Endodermal cell (in vitro differentiated cells): ENCODE data around the gene CYP27B1. TPM values are rescaled to one million over a fixed set of nuclear protein-coding genes. Genes with fewer than 3 reads are reported as not detected.

Experiments used
- DNase-seq: peaks from one replicate; pipeline ENCODE4 v3.0.0-alpha.2; 2017
- H3K27ac ChIP-seq: 2 replicates; pipeline ENCODE4 v1.5.1; 2013; ENCODE audit warnings: mild to moderate bottlenecking, low read depth, low read length, moderate library complexity
- H3K27me3 ChIP-seq: 2 replicates; pipeline ENCODE4 v1.6.1; 2013; ENCODE audit warnings: mild to moderate bottlenecking, low read length, moderate library complexity; ENCODE audit not compliant: insufficient read depth, control insufficient read depth, poor library complexity, severe bottlenecking
- H3K36me3 ChIP-seq: 2 replicates; pipeline ENCODE4 v1.7.0; 2013; ENCODE audit warnings: mild to moderate bottlenecking, low read length, moderate library complexity; ENCODE audit not compliant: control insufficient read depth, insufficient read depth
- H3K4me1 ChIP-seq: one replicate; pipeline ENCODE4 v1.7.0; 2013; ENCODE audit warnings: low read length; ENCODE audit not compliant: control insufficient read depth, insufficient read depth
- H3K4me3 ChIP-seq: 2 replicates; pipeline ENCODE4 v1.5.1; 2013; ENCODE audit warnings: mild to moderate bottlenecking, low read length, moderate library complexity
- H3K9ac ChIP-seq: 2 replicates; pipeline ENCODE4 v1.6.1; 2013; ENCODE audit warnings: mild to moderate bottlenecking, low read length, moderate library complexity; ENCODE audit not compliant: poor library complexity, severe bottlenecking; ENCODE audit errors: extremely low read depth
- H3K9me3 ChIP-seq: 2 replicates; pipeline ENCODE4 v1.6.1; 2013; ENCODE audit warnings: mild to moderate bottlenecking, low read length, moderate library complexity; ENCODE audit not compliant: control insufficient read depth
- H3K27ac Mint-ChIP-seq: 2 replicates; pipeline ENCODE4 v1.8.0; 2020; ENCODE audit warnings: mixed read lengths
- H3K27me3 Mint-ChIP-seq: 2 replicates; pipeline ENCODE4 v1.8.0; 2021; ENCODE audit warnings: mild to moderate bottlenecking, mixed read lengths; ENCODE audit not compliant: insufficient read depth
- H3K36me3 Mint-ChIP-seq: 2 replicates; pipeline ENCODE4 v1.8.0; 2020; ENCODE audit warnings: low read depth, mixed read lengths
- H3K4me1 Mint-ChIP-seq: 2 replicates; pipeline ENCODE4 v1.8.0; 2020; ENCODE audit warnings: mixed read lengths
- H3K4me3 Mint-ChIP-seq: 2 replicates; pipeline ENCODE4 v1.8.0; 2020; ENCODE audit warnings: mild to moderate bottlenecking, moderate library complexity, mixed read lengths
- H3K9me3 Mint-ChIP-seq: 2 replicates; pipeline ENCODE4 v1.8.0; 2020; ENCODE audit warnings: mild to moderate bottlenecking, mixed read lengths
- WGBS, 2 experiments: methylation state at CpG; one replicate each; pipeline versions ENCODE4 v1.1.5 to v1.1.7; 2013; ENCODE audit warnings: missing lambda C conversion rate in 2 of 2, mixed read lengths in 1 of 2; ENCODE audit not compliant: insufficient coverage in 1 of 2, insufficient read length in 1 of 2; 5-methylcytosine and 5-hydroxymethylcytosine counted together
- total RNA-seq, 2 donors: library from RNA; stranded (reverse); fragmentation: NEBNext Ultra II Directional in 1 of 2; extraction: Animal tissue kit (Norgen Biotek cat#: 25700) in 1 of 2; gene quantifications; 2 replicates in 1 of 2; 3 replicates in 1 of 2; pipeline ENCODE4 v1.2.1, GENCODE V29; 2021
- TF ChIP-seq, protein P1 (sequence below): fragments of 200-600 bp; sonication (generic); conservative IDR thresholded peaks from 2 replicates; pipeline ENCODE4 v1.5.0; 2021; ENCODE audit warnings: antibody characterized with exemption, mild to moderate bottlenecking

Gene CYP27B1
- total RNA-seq, 2 donors from 2014 or later, result 2.4 to 3.1 TPM

DNA sequence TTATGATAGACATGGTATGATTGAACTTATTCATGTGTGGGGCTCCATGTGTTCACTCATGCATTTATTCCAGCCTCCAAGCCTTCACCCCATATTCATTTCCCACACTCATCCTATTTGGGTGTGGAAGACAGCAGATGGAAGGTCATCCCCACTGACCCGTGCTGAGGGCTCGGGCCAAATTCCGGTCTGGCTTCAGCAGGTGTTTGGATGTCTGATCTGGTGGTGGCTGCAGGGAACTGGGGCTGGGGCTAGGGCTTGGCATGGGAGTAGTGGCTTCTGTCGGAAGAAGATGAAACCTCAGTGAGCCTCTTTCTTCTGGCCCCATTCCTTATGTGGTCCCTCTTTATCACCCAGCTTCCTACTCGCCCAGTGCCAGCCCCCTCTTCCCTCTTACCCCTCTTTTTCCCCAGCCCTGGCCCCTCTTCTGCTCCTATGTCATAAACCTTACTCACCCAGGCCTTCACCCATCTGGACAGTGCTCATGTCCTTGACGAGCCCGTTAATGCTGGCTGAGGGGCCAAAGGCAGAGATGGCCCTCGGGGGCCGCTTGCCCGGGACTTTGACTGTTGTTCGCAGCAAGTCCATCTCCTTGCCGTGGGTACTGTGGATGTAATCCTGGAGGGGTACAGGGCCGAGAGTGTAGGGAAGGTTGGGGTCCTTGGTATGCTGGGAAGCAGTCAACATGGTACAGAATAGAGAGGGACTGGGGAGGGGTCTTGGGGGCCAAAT is 36.4 kb downstream of the CYP27B1 start:
- 78 to 87% methylated on average over 6 to 13 of the region's 13 CpGs for WGBS, 2 experiments
- Histone ChIP-seq H3K27me3 (peaks cover 99% of the 10 kb centered on the region), H3K36me3 (no peaks in the 10 kb centered on the region), H3K4me1 (no peaks in the 10 kb centered on the region), H3K4me3 (no peak overlapping the region), H3K9me3 (no peaks in the 10 kb centered on the region), H3K9ac (no peak overlapping the region), H3K27ac (no peak overlapping the region)
- Mint-ChIP-seq H3K36me3 (no peaks in the 10 kb centered on the region), H3K27ac (no peak overlapping the region), H3K9me3 (peaks cover 2% of the 10 kb centered on the region), H3K4me1 (peaks cover 4% of the 10 kb centered on the region), H3K27me3 (peaks cover 99% of the 10 kb centered on the region), H3K4me3 (no peak overlapping the region)
- TF ChIP-seq, protein P1, sequence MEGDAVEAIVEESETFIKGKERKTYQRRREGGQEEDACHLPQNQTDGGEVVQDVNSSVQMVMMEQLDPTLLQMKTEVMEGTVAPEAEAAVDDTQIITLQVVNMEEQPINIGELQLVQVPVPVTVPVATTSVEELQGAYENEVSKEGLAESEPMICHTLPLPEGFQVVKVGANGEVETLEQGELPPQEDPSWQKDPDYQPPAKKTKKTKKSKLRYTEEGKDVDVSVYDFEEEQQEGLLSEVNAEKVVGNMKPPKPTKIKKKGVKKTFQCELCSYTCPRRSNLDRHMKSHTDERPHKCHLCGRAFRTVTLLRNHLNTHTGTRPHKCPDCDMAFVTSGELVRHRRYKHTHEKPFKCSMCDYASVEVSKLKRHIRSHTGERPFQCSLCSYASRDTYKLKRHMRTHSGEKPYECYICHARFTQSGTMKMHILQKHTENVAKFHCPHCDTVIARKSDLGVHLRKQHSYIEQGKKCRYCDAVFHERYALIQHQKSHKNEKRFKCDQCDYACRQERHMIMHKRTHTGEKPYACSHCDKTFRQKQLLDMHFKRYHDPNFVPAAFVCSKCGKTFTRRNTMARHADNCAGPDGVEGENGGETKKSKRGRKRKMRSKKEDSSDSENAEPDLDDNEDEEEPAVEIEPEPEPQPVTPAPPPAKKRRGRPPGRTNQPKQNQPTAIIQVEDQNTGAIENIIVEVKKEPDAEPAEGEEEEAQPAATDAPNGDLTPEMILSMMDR, result no peak
- peak; percentile 32 for DNase-seq

DNA sequence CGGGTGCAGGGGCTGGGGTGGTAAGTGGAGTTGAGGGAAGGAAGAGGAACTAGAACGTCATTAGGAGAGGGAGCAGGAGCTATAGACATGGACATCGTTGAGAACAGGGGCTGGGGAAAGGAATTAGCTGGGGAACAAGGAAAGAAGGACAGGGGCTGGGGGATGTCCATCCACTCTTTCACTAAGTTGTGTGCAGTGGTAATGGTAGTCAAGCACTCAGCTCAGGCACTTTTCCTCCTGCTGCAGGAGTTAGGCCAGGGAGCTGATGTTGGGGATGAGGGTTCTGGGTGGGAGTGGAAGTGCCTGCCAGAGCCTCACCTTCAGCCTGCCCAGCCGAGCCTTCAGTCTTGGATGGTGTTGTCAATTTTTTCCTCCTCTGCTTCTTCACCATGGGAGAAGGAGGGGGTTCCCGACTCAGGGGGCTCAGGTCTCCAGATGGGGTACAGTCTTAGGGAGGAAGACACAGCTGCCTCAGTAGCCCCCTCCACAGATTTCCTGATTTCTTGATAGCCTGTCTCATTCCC is 37.5 kb downstream of the CYP27B1 start:
- DNase-seq, result peak; percentile 21
- Histone ChIP-seq H3K4me3 (no peak overlapping the region), H3K4me1 (no peaks in the 10 kb centered on the region), H3K27ac (no peak overlapping the region), H3K9me3 (no peaks in the 10 kb centered on the region), H3K27me3 (peaks cover 99% of the 10 kb centered on the region), H3K36me3 (no peaks in the 10 kb centered on the region), H3K9ac (no peak overlapping the region)
- TF ChIP-seq, protein P1, result no peak
- 47 to 57% methylated on average over 3 to 4 of the region's 5 CpGs for WGBS, 2 experiments
- H3K4me3 Mint-ChIP-seq, result no peak overlapping the region
- no peaks in the 10 kb centered on the region for H3K36me3 Mint-ChIP-seq
- peaks cover 4% of the 10 kb centered on the region for H3K4me1 Mint-ChIP-seq
- H3K27ac Mint-ChIP-seq, result no peak overlapping the region
- peaks cover 99% of the 10 kb centered on the region for H3K27me3 Mint-ChIP-seq
- H3K9me3 Mint-ChIP-seq, result peaks cover 2% of the 10 kb centered on the region

DNA sequence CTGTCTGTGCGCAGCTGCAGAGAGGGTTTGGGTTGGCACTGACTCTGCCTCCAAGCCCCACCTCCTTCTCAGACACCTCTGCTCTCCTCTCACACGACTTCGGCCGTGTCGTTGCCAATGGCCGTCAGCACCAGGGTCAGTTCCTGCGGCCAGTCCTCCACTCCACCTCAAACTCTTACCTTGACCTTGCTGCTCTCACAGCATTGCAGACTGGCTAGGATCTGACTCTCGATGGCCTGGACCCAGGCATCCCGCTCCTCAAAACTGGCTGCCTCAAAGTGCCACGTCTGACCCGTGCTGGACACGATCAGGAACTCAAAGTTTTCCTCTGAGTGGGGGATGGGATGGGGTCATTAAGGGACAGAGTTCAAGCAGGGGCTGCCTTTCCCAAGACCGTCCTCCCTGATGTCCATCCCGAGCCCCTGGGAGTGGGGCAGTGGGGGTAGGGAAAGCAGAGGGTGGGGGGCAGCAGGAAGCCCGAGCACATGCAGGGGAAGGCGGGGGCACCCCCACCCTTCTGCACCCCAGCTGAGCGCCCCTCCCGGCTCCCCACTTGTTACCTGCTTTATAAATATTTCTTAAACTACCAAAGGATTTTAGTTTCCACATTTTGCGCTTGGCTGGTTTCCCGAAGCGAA is 39.0 kb downstream of the CYP27B1 start:
- no peak overlapping the region for H3K27ac Mint-ChIP-seq
- Histone ChIP-seq H3K36me3 (no peaks in the 10 kb centered on the region), H3K9me3 (no peaks in the 10 kb centered on the region), H3K4me1 (no peaks in the 10 kb centered on the region), H3K4me3 (no peak overlapping the region), H3K9ac (no peak overlapping the region), H3K27ac (no peak overlapping the region), H3K27me3 (peaks cover 99% of the 10 kb centered on the region)
- peaks cover 2% of the 10 kb centered on the region for H3K9me3 Mint-ChIP-seq
- H3K4me1 Mint-ChIP-seq, result peaks cover 4% of the 10 kb centered on the region
- peaks cover 99% of the 10 kb centered on the region for H3K27me3 Mint-ChIP-seq
- H3K36me3 Mint-ChIP-seq, result no peaks in the 10 kb centered on the region
- WGBS, 2 experiments, result 27 to 37% methylated on average over 11 to 21 of the region's 21 CpGs
- peak; percentile 95 for DNase-seq
- H3K4me3 Mint-ChIP-seq, result peak overlapping the region; percentile 26
- TF ChIP-seq, protein P1, result no peak
